Stimulated activated CD8-positive, alpha-beta memory T cell treated with anti-CD3 and anti-CD28 coated beads, Interleukin-7, amount 100 ng/mL, for 48 hours (primary cell): ENCODE results near the gene DIS3L2.
"Not testable (repeated sequence)": the region's sequence is repeated elsewhere in the genome, so short reads cannot be mapped to it uniquely, and the experiment has no call there.

Experiments
- DNase-seq, 2 donors: peaks; one replicate each; pipeline ENCODE4 v3.0.0-alpha.2; 2020; ENCODE audit warnings: low read depth in 1 of 2; ENCODE audit errors: extremely low read depth in 1 of 2

Gene DIS3L2

DNA sequence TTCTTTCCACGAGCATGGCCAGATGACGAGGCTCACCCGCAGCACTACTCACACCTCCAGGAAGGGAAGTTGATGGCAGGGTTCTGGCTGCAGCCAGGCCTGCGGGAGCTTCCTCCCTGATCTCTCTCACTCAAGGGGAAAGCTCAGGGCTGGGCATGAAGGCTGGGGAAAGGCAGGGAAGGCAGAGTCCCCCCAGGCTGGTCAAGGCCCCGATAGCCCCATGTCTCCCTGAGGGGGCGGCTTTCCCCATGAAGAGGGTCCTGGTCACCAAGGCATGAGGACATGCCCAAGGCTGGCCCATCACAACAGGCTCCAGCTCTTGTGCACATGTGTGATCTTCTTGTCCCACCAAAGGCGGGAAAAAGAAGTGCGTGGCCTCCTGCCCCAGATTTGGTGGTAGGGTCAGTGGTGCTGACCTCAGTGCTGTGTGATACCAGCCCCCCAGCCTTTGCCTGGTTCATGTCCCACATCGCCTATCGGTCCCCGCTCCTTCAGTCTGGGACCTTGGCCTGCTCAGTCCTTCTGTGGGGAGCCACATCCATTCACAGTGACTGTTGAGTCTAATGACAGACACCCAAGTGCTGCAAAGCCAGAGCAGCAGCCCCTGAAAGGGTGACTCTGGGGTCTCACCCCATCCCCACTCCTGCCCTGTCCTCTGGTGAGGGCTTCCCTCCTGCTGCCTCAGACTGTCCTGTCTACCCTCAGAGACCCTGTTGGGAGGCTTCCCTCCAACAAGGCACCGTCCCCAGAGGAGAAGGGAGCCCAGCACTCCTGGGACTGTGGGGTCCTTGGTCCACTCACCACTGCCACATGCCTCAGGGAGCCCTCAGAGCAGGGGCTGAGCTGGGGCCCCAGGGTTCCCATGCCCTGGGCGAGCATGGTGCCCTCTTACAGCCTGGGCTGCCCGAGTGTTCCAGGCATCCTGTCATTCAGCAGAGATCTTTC, 367.3 kb downstream of the DIS3L2 start:
- DNase-seq, result no peak

DNA sequence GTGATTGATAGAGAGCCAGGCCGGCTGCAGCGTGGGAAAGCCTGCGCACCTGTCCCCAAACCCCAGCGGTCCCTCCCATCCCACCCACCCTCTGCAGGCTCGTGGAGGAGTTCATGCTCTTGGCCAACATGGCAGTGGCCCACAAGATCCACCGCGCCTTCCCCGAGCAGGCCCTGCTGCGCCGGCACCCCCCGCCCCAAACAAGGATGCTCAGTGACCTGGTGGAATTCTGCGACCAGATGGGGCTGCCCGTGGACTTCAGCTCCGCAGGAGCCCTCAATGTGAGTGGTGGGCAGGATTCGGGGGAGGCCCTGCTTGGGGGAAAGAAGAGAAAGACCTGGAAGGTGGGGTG, 368.2 kb downstream of the DIS3L2 start:
- DNase-seq, result no peak

DNA sequence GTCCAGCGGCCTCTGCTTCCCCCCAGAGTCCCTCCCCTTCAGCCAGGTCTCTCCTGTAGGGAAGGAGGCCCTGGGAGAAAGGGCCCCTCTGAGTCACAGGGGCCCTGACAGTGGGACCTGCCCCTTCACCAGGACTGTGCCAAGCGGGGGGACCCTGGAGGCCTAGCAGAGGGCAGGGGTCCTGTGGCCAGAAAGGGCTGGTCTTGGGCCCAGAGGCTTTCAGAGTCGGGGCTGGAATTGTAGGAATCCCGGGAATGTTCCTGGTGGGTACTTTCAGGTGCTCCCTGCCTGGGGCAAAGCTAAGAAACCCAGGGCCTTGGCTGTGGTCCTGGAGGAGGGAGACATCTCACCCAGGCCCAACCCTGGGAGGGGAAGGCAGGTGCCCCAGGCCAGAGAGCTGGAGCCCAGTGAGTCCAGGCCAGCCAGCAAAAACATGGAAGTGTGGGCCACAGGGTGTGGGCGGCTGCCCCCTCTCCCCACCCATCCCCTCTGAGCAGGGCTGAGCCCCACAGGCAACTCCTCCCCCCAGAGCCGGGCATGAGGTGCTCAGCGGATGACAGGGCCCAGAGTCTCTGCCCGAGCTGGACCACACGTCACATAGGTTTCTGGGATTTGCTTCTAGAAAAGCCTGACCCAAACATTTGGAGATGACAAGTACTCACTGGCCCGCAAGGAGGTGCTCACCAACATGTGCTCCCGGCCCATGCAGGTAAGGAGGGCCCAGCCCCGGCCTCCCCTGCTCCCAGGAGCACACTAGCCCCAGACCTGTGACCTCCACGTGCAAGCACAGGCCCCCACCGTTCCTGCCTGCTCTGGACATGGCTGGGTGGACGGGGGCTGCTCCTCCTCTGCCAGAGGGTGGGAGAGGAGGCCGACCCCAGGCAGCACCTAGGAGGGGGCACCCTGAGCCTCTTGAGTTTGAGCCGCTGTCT, 368.8 kb downstream of the DIS3L2 start:
- no peak for DNase-seq

DNA sequence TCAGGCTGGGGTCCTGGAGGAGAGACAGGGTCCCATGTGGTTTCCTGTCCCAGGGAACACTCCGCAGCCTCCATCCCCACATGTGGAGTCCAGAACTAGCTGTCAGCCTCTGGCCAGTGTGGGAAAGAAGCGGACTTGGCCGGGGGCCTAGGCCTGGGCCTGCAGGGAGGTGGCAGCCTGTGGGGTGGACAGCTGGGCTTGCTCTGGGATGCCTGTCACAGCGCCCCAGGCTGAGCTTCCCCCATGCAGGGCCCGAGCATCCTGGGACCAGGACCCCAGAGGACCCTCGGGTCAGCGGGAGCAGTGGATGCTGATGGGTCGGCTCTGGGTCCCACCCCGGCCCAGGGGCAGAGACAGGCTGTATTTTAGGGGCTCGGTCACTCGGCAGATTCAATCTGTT, 369.5 kb downstream of the DIS3L2 start:
- not testable (repeated sequence) for DNase-seq

DNA sequence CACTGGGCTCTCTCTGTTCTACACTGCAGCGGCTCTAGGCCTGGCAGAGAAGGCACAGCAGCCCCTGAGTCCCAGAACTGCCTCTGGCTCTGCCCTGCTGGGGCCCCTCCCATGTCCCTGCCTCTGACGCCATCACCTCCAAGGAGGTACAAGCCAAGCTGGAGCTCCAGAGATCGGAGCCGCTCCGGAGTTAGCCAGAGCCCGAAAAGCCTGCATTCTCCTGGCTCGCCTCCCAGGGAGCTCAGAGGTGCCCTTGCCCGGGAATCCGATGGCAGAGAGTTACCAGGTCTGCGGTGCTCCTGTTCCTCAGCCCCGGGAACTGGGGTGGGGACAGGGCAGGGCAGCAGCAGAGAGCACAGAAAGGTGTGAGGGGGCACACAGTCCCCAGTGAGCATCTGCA, 370.1 kb downstream of the DIS3L2 start:
- DNase-seq, result not testable (repeated sequence)

DNA sequence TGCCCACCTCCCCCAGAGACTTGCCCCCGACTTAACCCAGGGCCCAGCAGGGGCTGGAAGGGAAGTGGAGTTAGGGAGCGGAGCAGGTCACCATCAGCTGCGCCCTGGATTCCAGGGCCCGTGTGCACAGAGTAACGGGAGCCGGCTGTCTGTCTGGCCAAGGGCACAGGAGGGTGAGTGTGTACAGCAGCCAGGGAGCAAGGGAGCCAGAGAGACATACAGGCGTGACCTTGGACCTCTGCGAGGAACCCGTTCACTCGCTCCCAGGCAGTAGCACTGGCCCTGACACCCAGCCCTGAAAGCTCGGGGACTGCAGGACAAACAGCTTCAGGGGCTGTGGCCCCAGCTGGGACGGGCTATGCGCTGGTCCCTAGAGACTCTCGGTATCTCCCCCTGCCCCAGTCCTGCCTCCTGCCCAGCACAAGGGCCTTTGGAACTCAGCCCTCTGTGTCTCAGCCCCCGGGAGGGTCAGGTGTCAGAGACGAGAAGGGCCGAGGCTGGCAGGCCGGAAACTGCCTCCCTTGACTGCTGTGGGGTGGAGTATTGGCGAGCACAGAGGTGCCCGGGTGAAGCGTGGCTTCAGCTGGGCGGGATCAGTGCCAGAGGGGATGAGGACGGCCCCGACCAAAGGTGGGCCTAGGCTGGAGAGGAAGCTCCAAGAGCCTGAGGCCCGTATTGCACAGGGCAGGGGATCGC, 370.9 kb downstream of the DIS3L2 start:
- DNase-seq, result not testable (repeated sequence)

DNA sequence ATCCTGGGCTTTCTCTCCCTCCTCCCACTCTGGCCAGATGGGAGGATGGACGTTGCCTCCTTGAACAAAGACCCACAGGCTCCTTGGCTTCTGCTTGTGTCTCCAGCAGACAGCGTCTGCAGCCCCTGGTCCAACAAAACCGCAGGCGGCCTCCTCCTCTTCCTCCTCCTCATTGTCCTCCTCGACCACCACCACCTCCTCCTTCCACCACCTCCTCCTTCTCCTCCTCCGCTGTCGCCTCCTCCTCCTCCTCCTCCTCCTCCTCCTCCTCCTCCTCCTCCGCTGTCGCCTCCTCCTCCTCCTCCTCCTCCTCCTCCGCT, 371.4 kb downstream of the DIS3L2 start:
- DNase-seq, result no peak

DNA sequence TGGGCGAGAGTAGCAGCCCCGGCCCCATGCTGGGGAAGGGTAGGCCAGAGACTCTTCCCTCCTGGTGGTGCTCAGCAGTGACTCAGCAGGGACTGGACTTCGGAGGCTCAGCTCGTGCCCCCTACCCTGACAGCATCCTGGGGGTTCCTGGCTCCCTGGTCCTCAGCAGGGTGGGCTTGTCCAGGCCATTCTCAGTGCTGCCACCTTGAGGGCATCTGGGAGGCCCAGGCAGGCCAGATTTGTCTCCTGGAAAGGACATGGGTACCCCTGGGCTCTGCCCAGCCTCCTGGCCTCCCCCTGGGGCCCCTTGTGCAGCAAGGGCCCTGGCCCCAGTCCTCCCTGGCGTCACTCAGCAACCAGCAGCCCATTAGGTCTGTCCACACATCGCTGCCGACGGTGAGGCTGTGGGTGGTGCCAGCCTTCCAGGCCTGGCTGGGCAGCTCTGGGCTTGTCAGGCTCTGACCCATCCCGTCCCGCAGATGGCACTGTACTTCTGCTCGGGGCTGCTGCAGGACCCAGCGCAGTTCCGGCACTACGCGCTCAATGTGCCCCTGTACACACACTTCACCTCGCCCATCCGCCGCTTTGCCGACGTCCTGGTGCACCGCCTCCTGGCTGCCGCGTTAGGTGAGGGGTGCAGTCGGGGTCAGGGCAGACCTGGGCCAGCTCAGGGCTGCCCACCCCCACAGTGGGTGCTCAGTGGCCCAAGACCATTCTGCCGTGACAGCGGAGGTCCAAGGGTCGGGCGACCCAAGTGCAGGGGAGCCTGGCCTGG, 372.0 kb downstream of the DIS3L2 start:
- DNase-seq, result no peak

DNA sequence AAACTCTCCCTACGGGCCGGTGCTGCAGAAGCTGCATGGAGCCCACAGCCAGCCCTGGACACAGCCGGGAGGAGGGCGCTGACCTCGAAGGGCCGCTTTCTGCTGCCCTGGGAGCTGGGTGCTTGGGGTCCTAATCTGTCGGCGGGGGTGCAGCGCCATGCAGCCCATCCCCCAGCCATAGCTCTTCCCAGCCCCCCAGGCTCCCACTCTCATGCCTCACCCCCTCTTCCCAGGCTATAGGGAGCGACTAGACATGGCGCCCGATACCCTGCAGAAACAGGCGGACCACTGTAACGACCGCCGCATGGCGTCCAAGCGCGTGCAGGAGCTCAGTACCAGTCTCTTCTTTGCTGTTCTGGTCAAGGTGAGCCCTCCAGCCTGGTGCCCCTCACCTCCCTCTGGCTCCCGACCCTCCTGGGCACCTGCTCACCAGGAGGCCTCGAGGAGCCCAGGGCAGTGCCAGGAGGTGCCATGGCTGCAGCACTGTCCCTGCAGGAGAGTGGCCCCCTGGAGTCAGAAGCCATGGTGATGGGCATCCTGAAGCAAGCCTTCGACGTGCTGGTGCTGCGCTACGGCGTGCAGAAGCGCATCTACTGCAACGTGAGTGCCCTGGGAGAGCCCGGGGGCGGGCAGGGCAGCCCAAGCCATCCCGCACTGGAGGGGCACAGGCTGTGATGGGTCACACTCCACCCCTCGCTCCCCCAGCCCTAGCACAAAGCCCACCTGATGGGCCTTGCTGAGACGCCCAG, 372.8 kb downstream of the DIS3L2 start:
- not testable (repeated sequence) for DNase-seq

DNA sequence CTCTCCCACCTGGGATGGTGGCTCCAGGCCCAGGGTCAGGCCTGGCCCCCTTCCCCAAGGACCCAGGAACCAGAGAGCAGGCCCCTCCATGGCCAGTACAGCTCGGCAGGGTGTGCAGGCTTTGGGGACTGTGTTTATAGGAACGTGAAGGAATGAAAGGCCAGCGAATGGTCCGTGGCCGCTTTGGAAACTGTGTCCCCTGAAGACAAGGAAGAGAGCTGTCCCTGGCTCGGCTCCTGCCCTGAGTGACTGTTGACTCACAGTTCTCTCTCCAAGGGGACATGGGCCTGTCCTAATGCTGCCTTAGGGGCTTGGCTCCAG, 373.3 kb downstream of the DIS3L2 start:
- DNase-seq, result not testable (repeated sequence)

DNA sequence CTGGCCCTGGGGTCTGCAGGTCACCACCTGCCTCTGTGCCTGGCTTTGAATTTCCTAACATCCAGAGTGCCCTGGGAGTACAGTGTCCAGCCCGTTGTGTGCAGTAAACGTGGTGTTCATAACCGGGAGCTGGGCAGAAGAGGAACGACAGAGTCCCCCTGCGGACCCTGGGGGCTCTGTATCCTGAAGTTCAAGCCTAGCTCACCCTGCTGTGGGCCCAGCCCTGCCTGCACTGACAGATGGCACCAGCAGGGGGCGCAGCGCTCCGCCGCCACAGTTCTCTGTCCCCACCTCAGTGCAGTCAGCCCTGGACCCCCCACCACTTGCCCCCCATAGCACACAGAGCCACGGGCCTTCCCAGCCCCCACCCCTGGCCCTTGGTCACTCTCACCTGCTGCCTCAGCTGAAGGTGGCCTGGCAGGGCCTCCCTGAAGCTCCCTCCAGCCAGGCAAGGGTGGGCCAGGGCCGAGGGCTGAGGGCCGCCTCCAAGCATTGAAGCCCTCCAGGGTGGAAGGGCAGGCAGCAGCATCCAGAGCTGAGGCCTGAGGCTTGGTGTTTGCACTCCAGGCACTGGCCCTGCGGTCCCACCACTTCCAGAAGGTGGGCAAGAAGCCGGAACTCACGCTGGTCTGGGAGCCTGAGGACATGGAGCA, 373.8 kb downstream of the DIS3L2 start:
- not testable (repeated sequence) for DNase-seq

DNA sequence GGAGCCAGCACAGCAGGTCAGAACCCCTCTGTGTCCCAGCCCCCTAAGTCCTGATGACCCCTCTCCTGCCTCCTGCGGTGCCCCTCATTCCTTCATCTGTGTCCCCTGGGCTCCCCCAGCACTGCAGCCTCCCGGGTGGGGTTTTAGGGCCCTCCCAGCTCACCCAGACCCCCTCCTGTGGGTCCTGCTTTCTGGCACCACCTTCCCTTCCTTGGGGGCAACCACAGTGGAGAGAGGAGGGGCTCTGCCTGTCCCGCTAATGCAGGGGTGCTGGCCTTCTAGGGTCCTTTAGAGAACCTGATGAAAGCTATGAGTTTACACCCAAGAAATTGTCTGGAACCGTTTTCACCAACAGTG, 374.3 kb downstream of the DIS3L2 start:
- no peak for DNase-seq

DNA sequence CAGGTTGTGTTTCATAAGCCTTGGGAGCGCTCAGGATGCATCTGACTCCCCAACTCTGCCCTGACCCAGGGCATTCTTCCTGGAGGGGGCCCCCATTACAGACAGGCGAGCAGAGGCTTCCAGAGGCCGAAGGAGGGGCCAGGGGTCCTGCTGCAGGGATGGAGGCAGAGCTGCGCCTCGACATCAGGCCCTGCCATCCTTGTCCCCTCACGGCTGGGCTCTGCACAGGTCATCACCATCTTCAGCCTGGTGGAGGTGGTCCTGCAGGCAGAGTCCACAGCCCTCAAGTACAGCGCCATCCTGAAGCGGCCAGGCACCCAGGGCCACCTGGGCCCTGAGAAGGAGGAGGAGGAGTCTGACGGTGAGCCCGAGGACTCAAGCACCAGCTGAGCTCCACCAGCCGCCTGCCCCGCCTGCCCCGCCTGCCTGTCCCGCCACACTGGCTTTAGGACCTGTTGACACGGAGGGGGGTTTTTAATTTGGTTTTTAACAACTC, 374.8 kb downstream of the DIS3L2 start:
- DNase-seq, result no peak

DNA sequence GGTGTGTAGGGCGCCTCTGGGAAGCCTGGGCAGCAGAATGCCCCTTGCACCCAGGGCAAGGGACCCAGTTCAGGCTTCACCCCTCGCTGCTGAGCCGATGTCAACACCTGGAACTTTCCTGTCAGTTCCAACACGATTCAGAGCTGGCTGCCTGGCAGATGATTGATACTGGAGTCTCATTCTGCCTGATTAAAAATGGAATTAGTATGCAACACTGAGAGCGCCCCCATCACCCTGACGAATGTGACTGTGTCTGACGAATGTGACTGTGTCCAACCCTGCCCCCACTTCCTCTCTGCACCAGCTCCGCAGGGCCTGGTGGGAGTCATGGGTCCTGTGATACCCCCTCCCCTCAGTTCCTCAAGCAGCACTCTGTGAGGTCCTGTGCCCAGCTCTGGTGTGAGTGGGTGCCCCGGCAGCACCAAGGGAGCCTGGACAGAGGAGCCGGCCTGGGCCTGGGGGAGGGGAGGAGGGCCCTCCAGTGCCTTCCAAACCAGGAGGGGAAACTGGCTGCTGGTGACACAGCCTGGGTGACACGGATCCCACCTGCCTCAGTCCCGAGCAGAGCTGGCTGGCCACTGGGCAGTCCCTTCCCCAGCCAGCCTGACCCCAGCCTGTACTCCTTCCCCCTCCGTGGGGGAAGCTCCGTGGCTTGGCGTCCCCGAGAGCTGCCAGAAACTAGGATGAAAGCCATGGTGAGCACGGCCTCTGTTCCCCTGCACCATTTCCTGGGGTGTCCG, 375.6 kb downstream of the DIS3L2 start:
- no peak for DNase-seq

DNA sequence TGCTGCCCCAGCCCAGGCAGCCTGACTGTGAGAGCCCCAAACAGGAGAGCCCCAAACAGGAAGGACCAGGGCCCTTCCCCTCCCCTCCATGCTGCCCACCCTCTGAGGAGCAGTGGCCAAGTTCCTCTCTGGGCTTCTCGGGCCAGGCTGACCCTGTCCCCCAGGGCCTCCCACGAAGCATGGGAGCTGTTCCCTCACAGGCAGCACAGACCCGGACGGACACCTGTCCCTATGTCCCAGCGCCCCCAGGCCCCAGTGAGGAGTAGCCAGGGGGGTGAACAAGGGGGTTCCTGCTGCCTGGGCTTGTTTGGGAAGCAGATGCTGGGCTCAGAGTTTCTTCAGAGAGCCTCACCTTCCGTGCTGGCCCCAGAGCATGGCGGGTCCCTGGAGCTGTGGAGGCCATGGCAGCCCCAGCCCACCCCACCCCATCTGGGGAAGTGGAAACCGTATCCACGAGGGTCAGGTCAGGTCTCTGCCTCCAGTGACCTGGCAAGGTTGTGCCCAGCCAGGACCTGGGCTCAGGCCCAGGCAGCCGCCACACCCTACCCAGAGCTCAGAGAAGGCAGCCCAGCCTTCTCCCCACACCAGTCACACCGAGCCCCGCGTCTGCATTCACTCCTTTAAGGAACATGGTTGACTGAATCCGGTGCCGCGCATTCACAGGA, 376.7 kb downstream of the DIS3L2 start:
- DNase-seq, result not testable (repeated sequence)

DNA sequence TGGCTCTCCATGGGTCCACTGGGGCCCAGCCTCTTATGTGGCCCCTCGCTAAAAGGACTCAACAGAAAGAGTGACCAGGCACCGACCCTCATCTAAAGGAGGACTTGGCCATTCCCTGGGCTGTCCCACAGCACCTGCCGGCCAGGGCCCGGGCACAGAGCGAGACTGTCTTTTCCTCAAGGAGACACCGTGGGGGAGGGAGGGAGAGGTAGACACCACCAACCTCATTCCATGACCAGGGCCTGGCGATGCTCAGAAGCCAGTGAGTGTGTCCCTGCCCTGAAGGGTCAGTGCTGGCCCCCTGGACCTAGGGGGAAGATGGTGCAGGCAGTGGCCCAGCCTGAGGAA, 377.2 kb downstream of the DIS3L2 start:
- no peak for DNase-seq

DNA sequence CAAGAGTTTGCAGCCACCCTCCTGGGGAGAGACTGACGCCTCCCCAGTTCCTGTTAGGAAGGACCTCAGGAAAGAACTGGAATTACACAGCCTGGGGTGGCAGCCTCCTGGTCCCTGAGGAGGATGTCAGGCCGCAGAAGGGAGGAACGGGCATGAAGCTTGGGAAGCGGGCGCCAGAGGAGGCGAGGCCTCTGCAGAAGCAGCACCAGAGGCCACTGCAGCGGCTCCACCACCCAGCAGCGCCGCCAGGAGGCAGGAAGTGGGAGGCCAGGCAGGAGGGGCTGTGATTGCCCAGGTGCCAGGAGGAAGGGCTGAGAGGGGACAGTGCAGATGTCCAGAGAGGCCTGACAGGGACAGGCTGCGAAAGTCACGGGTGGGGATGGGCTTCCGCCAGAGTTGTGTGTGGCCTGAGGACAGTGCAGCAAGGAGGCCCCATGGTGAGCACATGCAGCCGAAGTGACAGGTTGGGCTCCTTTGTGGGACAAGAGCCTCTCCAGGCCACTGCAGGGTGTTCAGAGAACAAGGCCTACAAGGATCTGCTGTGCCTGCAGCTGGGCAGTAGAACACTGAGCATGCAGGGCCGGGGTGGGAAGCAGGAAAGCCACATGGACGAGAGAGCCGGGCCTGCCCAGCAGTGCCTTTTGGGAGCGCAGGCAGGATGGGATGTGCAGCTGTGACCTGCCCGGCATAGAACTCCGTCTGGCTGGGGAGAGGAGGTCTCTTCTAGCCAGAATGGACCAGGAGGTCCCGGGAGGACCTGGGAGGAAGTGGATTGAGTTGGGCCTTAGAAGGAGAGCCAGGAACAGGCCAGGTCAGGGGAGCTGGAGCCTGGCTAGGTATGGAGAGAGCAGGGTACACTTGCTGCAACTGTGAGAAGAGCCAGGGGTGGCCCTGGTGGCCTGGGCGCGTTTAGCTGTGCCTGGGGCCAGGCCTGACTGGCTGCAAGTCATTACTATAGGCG, 377.9 kb downstream of the DIS3L2 start:
- no peak for DNase-seq
